Endothelial cell of umbilical vein (primary cell): ENCODE measurements around the gene RALGPS1. TPM values are rescaled to one million over a fixed set of nuclear protein-coding genes. Genes with fewer than 3 reads are reported as not detected.

ENCODE experiments used
- BruUV-seq: library from RNA; stranded (reverse); fragments of 400-500 nt; replicated peaks from 2 replicates; lab custom pipeline; 2021; lab: Mats Ljungman, UMichigan
- CTCF ChIA-PET: fragments of 300-600, 350-600 bp; sonication (Branson Sonifier 250); formaldehyde crosslinking; loops from one replicate; lab custom pipeline; 2021; ENCODE audit warnings: antibody characterized with exemption, inconsistent platforms; lab: Charles Lee
- POLR2A ChIA-PET: fragments of 300-600, 350-600 bp; sonication (Branson Sonifier 250); formaldehyde crosslinking; loops from one replicate; lab custom pipeline; 2021; ENCODE audit warnings: antibody characterized with exemption, inconsistent platforms; lab: Charles Lee
- DNase-seq: peaks from one replicate; pipeline ENCODE4 v3.0.0-alpha.2; 2011; ENCODE audit warnings: low read depth, low spot score
- FAIRE-seq: peaks from 2 replicates; lab custom pipeline; 2011; peaks lifted over from hg19 to GRCh38; lab: Jason Lieb, UNC
- H2AFZ ChIP-seq: 2 replicates; pipeline ENCODE4 v1.6.0; 2012; ENCODE audit warnings: low read depth, low read length, control low read depth, inconsistent platforms
- H3K27ac ChIP-seq: 2 replicates; pipeline ENCODE4 v1.5.1; 2011; ENCODE audit warnings: low read depth, mild to moderate bottlenecking, control low read depth, low read length, moderate library complexity; ENCODE audit not compliant: insufficient read depth
- H3K27me3 ChIP-seq, 2 experiments: 2 replicates each; pipeline versions ENCODE4 v1.6.0 to v1.6.1; 2011; ENCODE audit warnings: low read length in 2 of 2, mixed read lengths in 1 of 2; ENCODE audit not compliant: control insufficient read depth in 2 of 2, insufficient read depth in 2 of 2
- H3K36me3 ChIP-seq, 2 experiments: 2 replicates in 1 of 2; 3 replicates in 1 of 2; pipeline ENCODE4 v1.5.1; 2011; ENCODE audit warnings: low read length in 2 of 2, mild to moderate bottlenecking in 1 of 2, moderate library complexity in 1 of 2; ENCODE audit not compliant: control insufficient read depth in 2 of 2, insufficient read depth in 2 of 2; ENCODE audit errors: extremely low read depth in 1 of 2
- H3K4me1 ChIP-seq: 3 replicates; pipeline ENCODE4 v1.5.1; 2011; ENCODE audit warnings: mild to moderate bottlenecking, low read length; ENCODE audit not compliant: control insufficient read depth, insufficient read depth; ENCODE audit errors: extremely low read depth
- H3K4me2 ChIP-seq: 2 replicates; pipeline ENCODE4 v1.6.1; 2011; ENCODE audit warnings: low read length, control low read depth, mixed read lengths; ENCODE audit not compliant: insufficient read depth
- H3K4me3 ChIP-seq, 3 experiments: fragments of 200-600 bp in 1 of 3; sonication (generic), shearing (Covaris generic) in 1 of 3; replicated peaks in 1 of 3; 2 replicates each; pipeline ENCODE4 v1.5.1; 2011 to 2016; ENCODE audit warnings: control low read depth in 3 of 3, low read length in 3 of 3, mild to moderate bottlenecking in 2 of 3, inconsistent platforms in 1 of 3, low read depth in 1 of 3, moderate library complexity in 1 of 3; ENCODE audit not compliant: insufficient read depth in 1 of 3
- H3K79me2 ChIP-seq: 2 replicates; pipeline ENCODE4 v1.6.0; 2012; ENCODE audit warnings: low read length, inconsistent platforms; ENCODE audit not compliant: control insufficient read depth, insufficient read depth
- H3K9ac ChIP-seq: replicated peaks from 2 replicates; pipeline ENCODE3; 2011; ENCODE audit warnings: low read length, control low read depth; ENCODE audit not compliant: insufficient read depth; ENCODE audit errors: extremely low read depth
- H3K9me1 ChIP-seq: replicated peaks from 3 replicates; pipeline ENCODE4 v1.6.0; 2011; ENCODE audit warnings: mild to moderate bottlenecking, low read length; ENCODE audit not compliant: control insufficient read depth, insufficient read depth; ENCODE audit errors: extremely low read depth
- H3K9me3 ChIP-seq: replicated peaks from 2 replicates; pipeline ENCODE4 v1.5.1; 2012; ENCODE audit warnings: low read length, inconsistent platforms; ENCODE audit not compliant: control insufficient read depth, insufficient read depth
- H4K20me1 ChIP-seq: replicated peaks from 2 replicates; pipeline ENCODE3; 2011; ENCODE audit warnings: mild to moderate bottlenecking, low read length; ENCODE audit not compliant: control insufficient read depth, insufficient read depth; ENCODE audit errors: extremely low read depth
- CTCF ChIP-seq, 2 donors: IDR thresholded peaks; 1 replicate in 1 of 2; 2 replicates in 1 of 2; pipeline ENCODE4 v1.5.1; 2011; ENCODE audit warnings: low read length in 2 of 2, mild to moderate bottlenecking in 2 of 2, moderate library complexity in 2 of 2, control low read depth in 1 of 2, inconsistent platforms in 1 of 2, low read depth in 1 of 2; ENCODE audit not compliant: insufficient read depth in 1 of 2; ENCODE audit errors: extremely low read depth in 1 of 2
- EZH2 ChIP-seq: IDR thresholded peaks from 2 replicates; pipeline ENCODE4 v1.6.1; 2012; ENCODE audit warnings: borderline replicate concordance, low read depth, mild to moderate bottlenecking, moderate library complexity, low read length, inconsistent platforms; ENCODE audit not compliant: severe bottlenecking
- FOS ChIP-seq: IDR thresholded peaks from 2 replicates; pipeline ENCODE4 v1.6.1; 2011; ENCODE audit warnings: mild to moderate bottlenecking, low read length, moderate library complexity, borderline replicate concordance; ENCODE audit not compliant: insufficient read depth
- GATA2 ChIP-seq: IDR thresholded peaks from 2 replicates; pipeline ENCODE4 v1.7.0; 2011; ENCODE audit warnings: low read depth, mild to moderate bottlenecking, moderate library complexity, mixed read lengths, low read length; ENCODE audit not compliant: insufficient read length, insufficient read depth
- JUN ChIP-seq: IDR thresholded peaks from 2 replicates; pipeline ENCODE4 v1.6.1; 2011; ENCODE audit warnings: borderline replicate concordance, low read depth; ENCODE audit not compliant: insufficient read length, insufficient read depth
- MAX ChIP-seq: IDR thresholded peaks from 2 replicates; pipeline ENCODE4 v1.6.1; 2011; ENCODE audit not compliant: insufficient read depth, insufficient read length
- MYC ChIP-seq: IDR thresholded peaks from one replicate; pipeline ENCODE4 v1.6.1; 2011; ENCODE audit warnings: mild to moderate bottlenecking, low read depth, low read length
- POLR2A ChIP-seq: IDR thresholded peaks from 2 replicates; pipeline ENCODE4 v1.6.1; 2012; ENCODE audit warnings: low read depth, mild to moderate bottlenecking, control low read depth, low read length
- POLR2AphosphoS5 ChIP-seq: IDR thresholded peaks from 2 replicates; pipeline ENCODE4 v1.6.1; 2012; ENCODE audit warnings: low read depth, mild to moderate bottlenecking, control low read depth, low read length, moderate library complexity; ENCODE audit not compliant: insufficient read depth
- dilution Hi-C: fragments of 300-500 bp; cut with MboI; formaldehyde crosslinking; loops from one replicate; pipeline ENCODE4 v1.15.0; 2019; ENCODE audit warnings: low sequenced_read_pairs; ENCODE audit not compliant: extremely low pct_ligation_motif_present
- intact Hi-C: fragments of 100-400 bp; cut with micrococcal nuclease; formaldehyde crosslinking; loops from one replicate; pipeline ENCODE4 v1.10.0; 2022
- polyA plus RNA-seq, 4 experiments: library from polyadenylated mRNA; depleted of rRNA in 3 of 4; stranded (reverse) in 3 of 4; unstranded in 1 of 4; fragments of >200 nt; gene quantifications; 2 replicates each; pipeline versions ENCODE4 v1.2.1 to v1.2.3, GENCODE V29; 2011 to 2012; ENCODE audit warnings: missing spikeins in 1 of 4
- total RNA-seq: library from RNA; stranded (reverse); gene quantifications from 2 replicates; pipeline ENCODE4 v1.2.3, GENCODE V29; 2021

RALGPS1 gene
- total and polyA plus RNA-seq, 2 donors (not counting 3 experiments of a cell fraction or from before 2014, with no cell fraction given): 3.8 to 5.5 TPM

- H3K27ac ChIP-seq: no peak overlapping the region
- TF ChIP-seq MAX (no peak), FOS (no peak), POLR2AphosphoS5 (no peak), EZH2 (no peak), MYC (no peak), GATA2 (no peak)
- no peak overlapping the region for H3K9ac ChIP-seq
- no peak overlapping the region for H3K4me3 ChIP-seq
- no peak for DNase-seq
- H3K9me3 ChIP-seq: no peaks in the 10 kb centered on the region
- no peaks in the 10 kb centered on the region for H4K20me1 ChIP-seq
- BruUV-seq: no TSS peak
- H3K27me3 ChIP-seq: no peaks in the 10 kb centered on the region
- intact Hi-C loops: no loop called here
- CTCF ChIA-PET: no interaction called here
- dilution Hi-C loops: no loop called here
- no peak overlapping the region for H3K4me2 ChIP-seq
- H3K79me2 ChIP-seq: no peaks in the 10 kb centered on the region
- H3K9me1 ChIP-seq: no peaks in the 10 kb centered on the region
- POLR2A ChIA-PET: no interaction called here
- no peaks in the 10 kb centered on the region for H3K36me3 ChIP-seq
- H3K4me1 ChIP-seq: no peaks in the 10 kb centered on the region
- H2AFZ ChIP-seq: no peak overlapping the region
- no peak for FAIRE-seq
Measured at GRCh38 chr9:127177231-127177630, 262.6 kb downstream of the RALGPS1 start.

GRCh38 chr9:127177665-127178265 lies 263.2 kb downstream of the RALGPS1 start:
- no peak for TF ChIP-seq MAX
- TF ChIP-seq POLR2A: no peak
- no peak for TF ChIP-seq POLR2AphosphoS5
- TF ChIP-seq CTCF (IDR thresholded peaks at IDR 0.05; ENCODE audit: extremely low read depth in 1 of 2, insufficient read depth in 1 of 2, low read depth in 1 of 2, low read length in 2 of 2): no peak
- TF ChIP-seq MYC: no peak
- TF ChIP-seq GATA2: no peak
- TF ChIP-seq JUN: no peak
- TF ChIP-seq EZH2: no peak
- TF ChIP-seq FOS: no peak
- CTCF ChIA-PET: no interaction called here
- Histone ChIP-seq H3K9me1 (no peaks in the 10 kb centered on the region), H4K20me1 (no peaks in the 10 kb centered on the region), H3K4me2 (no peak overlapping the region), H3K4me1 (no peaks in the 10 kb centered on the region), H3K27me3 (no peaks in the 10 kb centered on the region), H3K9ac (no peak overlapping the region), H2AFZ (no peak overlapping the region), H3K79me2 (no peaks in the 10 kb centered on the region), H3K4me3 (no peak overlapping the region), H3K36me3 (no peaks in the 10 kb centered on the region), H3K27ac (no peak overlapping the region), H3K9me3 (no peaks in the 10 kb centered on the region)
- no TSS peak for BruUV-seq
- dilution Hi-C loops (no loop called here), intact Hi-C loops (no loop called here)
- DNase-seq: no peak
- POLR2A ChIA-PET: no interaction called here
- FAIRE-seq: no peak
